Measurements from ENCODE around the gene DNPEP. TPM values are rescaled to one million over a fixed set of nuclear protein-coding genes. Genes with fewer than 3 reads are reported as not detected.
"Not testable (repeated sequence)": the region's sequence is repeated elsewhere in the genome, so short reads cannot be mapped to it uniquely, and the experiment has no call there.

DNPEP gene
- total and polyA plus RNA-seq, 8 donors = 41.6 to 86.4 (median 68.7) TPM

GRCh38 chr2:219408204-219408603, 20.5 kb upstream of the DNPEP start:
- H3K4me1 ChIP-seq = no peaks in the 10 kb centered on the region
- TF ChIP-seq CTCF (IDR thresholded peaks at IDR 0.05) = no peak
- intact Hi-C loops (cut with DNase I) = no loop called here
- H3K27ac ChIP-seq = no peak overlapping the region
- DNase-seq (no peak), ATAC-seq (no peak)
- H3K4me3 ChIP-seq = no peak overlapping the region
- H3K27me3 ChIP-seq = peaks cover 0 to 44% of the 10 kb centered on the region in 2 donors
- H3K36me3 ChIP-seq = no peaks in the 10 kb centered on the region
- no peaks in the 10 kb centered on the region for H3K9me3 ChIP-seq

GRCh38 chr2:219407343-219407742, 19.6 kb upstream of the DNPEP start:
- H3K4me3 ChIP-seq; DNase-seq; ATAC-seq; intact Hi-C loops (cut with DNase I); H3K4me1 ChIP-seq; H3K9me3 ChIP-seq; H3K27ac ChIP-seq; H3K36me3 ChIP-seq: not testable (repeated sequence)
- peaks cover 0 to 37% of the 10 kb centered on the region in 2 donors for H3K27me3 ChIP-seq

GRCh38 chr2:219406861-219407230, 19.1 kb upstream of the DNPEP start:
- no peak overlapping the region for H3K4me3 ChIP-seq
- no peak for ATAC-seq
- intact Hi-C loops (cut with DNase I) = no loop called here

GRCh38 chr2:219405958-219406860, 18.5 kb upstream of the DNPEP start:
- no peak overlapping the region for H3K27ac ChIP-seq
- ATAC-seq (peak; percentile 52), DNase-seq (no peak)
- H3K4me1 ChIP-seq = no peaks in the 10 kb centered on the region
- H3K36me3 ChIP-seq = no peaks in the 10 kb centered on the region
- H3K9me3 ChIP-seq = no peaks in the 10 kb centered on the region
- no peak for TF ChIP-seq CTCF (IDR thresholded peaks at IDR 0.05)
- intact Hi-C loops (cut with DNase I) = no loop called here
- H3K27me3 ChIP-seq = peaks cover 0 to 26% of the 10 kb centered on the region in 2 donors
- H3K4me3 ChIP-seq = no peak overlapping the region

More at GRCh38 chr2:219406861-219407230, 19.1 kb upstream of the DNPEP start:
- TF ChIP-seq CTCF (IDR thresholded peaks at IDR 0.05) = no peak
- Histone ChIP-seq H3K36me3 (no peaks in the 10 kb centered on the region), H3K4me1 (no peaks in the 10 kb centered on the region), H3K9me3 (no peaks in the 10 kb centered on the region), H3K27ac (no peak overlapping the region), H3K27me3 (peaks cover 0 to 32% of the 10 kb centered on the region in 2 donors)
- no peak for DNase-seq

- Histone ChIP-seq H3K9me3 (no peaks in the 10 kb centered on the region), H3K4me3 (no peak overlapping the region), H3K4me1 (no peaks in the 10 kb centered on the region), H3K27me3 (peaks cover 0 to 24% of the 10 kb centered on the region in 2 donors), H3K36me3 (no peaks in the 10 kb centered on the region), H3K27ac (no peak overlapping the region)
- DNase-seq = no peak
- ATAC-seq = no peak
- TF ChIP-seq CTCF (IDR thresholded peaks at IDR 0.05) = no peak
- intact Hi-C loops (cut with DNase I) = no loop called here
Measured at GRCh38 chr2:219405451-219405850, 17.7 kb upstream of the DNPEP start.

Data from left lung (tissue), 10 donors.